HCT116 (cell line): ENCODE results near the gene NCAPH2. TPM values are rescaled to one million over a fixed set of nuclear protein-coding genes. Genes with fewer than 3 reads are reported as not detected.

Source experiments
- ATAC-seq: fragments of 200-7000 bp; cut with Tn5 transposase; 2 replicates; pipeline ENCODE4 v1.9.1; 2020; ENCODE audit warnings: mild to moderate bottlenecking, moderate library complexity
- BruUV-seq: library from RNA; stranded (reverse); fragments of 400-500 nt; replicated peaks from 2 replicates; lab custom pipeline; 2021; lab: Mats Ljungman, UMichigan
- CTCF ChIA-PET: fragments of 300-600 bp; sonication (Branson Sonifier 250); formaldehyde crosslinking; loops from one replicate; lab custom pipeline; 2021; ENCODE audit warnings: antibody characterized with exemption; lab: Charles Lee
- POLR2A ChIA-PET: fragments of 300-600, 350-600 bp; sonication (Branson Sonifier 250); formaldehyde crosslinking; loops from one replicate; lab custom pipeline; 2021; ENCODE audit warnings: antibody characterized with exemption; lab: Charles Lee
- RAD21 ChIA-PET, 2 experiments: fragments of 300-600 bp; sonication (Branson Sonifier 250); formaldehyde crosslinking; loops; one replicate each; lab custom pipeline; 2023; ENCODE audit warnings: low total read pairs in 2 of 2; ENCODE audit not compliant: uncharacterized antibody in 2 of 2, unreplicated experiment in 2 of 2, low non-redundant PET in 1 of 2; lab: Charles Lee
- DNase-seq: peaks from one replicate; pipeline ENCODE4 v3.0.0-alpha.2; 2010; ENCODE audit warnings: low read depth, low spot score
- H2AFZ ChIP-seq: fragments of 200-600 bp; shearing (Covaris generic), sonication (generic); 2 replicates; pipeline ENCODE4 v1.6.1; 2017; ENCODE audit warnings: low read depth, mixed run types, mixed read lengths, antibody characterized with exemption, low read length; ENCODE audit not compliant: poor library complexity, severe bottlenecking
- H3K27ac ChIP-seq: 2 replicates; pipeline ENCODE4 v1.5.1; 2012; ENCODE audit warnings: low read depth, low read length
- H3K27me3 ChIP-seq: fragments of 200-600 bp; sonication (generic); 2 replicates; pipeline ENCODE4 v1.6.1; 2016; ENCODE audit warnings: mixed run types, low read length, mixed read lengths; ENCODE audit not compliant: insufficient read depth
- H3K36me3 ChIP-seq, 2 experiments: fragments of 200-500 bp in 1 of 2; fragments of 200-600 bp in 1 of 2; sonication (Bioruptor generic) in 1 of 2; sonication (generic) in 1 of 2; 2 replicates each; pipeline versions ENCODE4 v1.5.1 to v1.6.1; 2014 to 2016; ENCODE audit warnings: low read length in 2 of 2, inconsistent platforms in 1 of 2, mixed read lengths in 1 of 2, mixed run types in 1 of 2; ENCODE audit not compliant: insufficient read depth in 2 of 2, control insufficient read depth in 1 of 2
- H3K4me1 ChIP-seq, 2 experiments: fragments of 200-600 bp in 1 of 2; sonication (generic) in 1 of 2; 2 replicates each; pipeline versions ENCODE4 v1.5.1 to v1.6.1; 2012 to 2017; ENCODE audit warnings: low read length in 2 of 2, inconsistent platforms in 1 of 2, mild to moderate bottlenecking in 1 of 2, mixed read lengths in 1 of 2, mixed run types in 1 of 2, moderate library complexity in 1 of 2; ENCODE audit not compliant: insufficient read depth in 2 of 2, control insufficient read depth in 1 of 2
- H3K4me2 ChIP-seq: fragments of 200-600 bp; sonication (generic); 2 replicates; pipeline ENCODE4 v1.6.1; 2017; ENCODE audit warnings: mixed run types, low read length, mixed read lengths
- H3K4me3 ChIP-seq, 2 experiments: fragments of 200-600 bp in 1 of 2; sonication (generic) in 1 of 2; replicated peaks in 1 of 2; 2 replicates each; pipeline ENCODE4 v1.5.1; 2011 to 2016; ENCODE audit warnings: low read length in 2 of 2, control low read depth in 1 of 2, low read depth in 1 of 2, mild to moderate bottlenecking in 1 of 2, mixed read lengths in 1 of 2, mixed run types in 1 of 2
- H3K79me2 ChIP-seq: fragments of 200-600 bp; sonication (generic); 2 replicates; pipeline ENCODE4 v1.6.1; 2017; ENCODE audit warnings: mild to moderate bottlenecking, mixed run types, low read length, moderate library complexity, mixed read lengths; ENCODE audit not compliant: insufficient read depth
- H3K9ac ChIP-seq: fragments of 200-600 bp; sonication (generic); 2 replicates; pipeline ENCODE4 v1.6.1; 2016; ENCODE audit warnings: low read length, mixed read lengths
- H3K9me2 ChIP-seq: fragments of 200-600 bp; sonication (generic), shearing (Covaris generic); 2 replicates; pipeline ENCODE4 v1.6.1; 2017; ENCODE audit warnings: mixed run types, mild to moderate bottlenecking, moderate library complexity; ENCODE audit not compliant: insufficient read depth
- H3K9me3 ChIP-seq, 2 experiments: fragments of 200-500 bp in 1 of 2; fragments of 200-600 bp in 1 of 2; sonication (Bioruptor generic) in 1 of 2; sonication (generic) in 1 of 2; 2 replicates each; pipeline ENCODE4 v1.6.1; 2014 to 2017; ENCODE audit warnings: low read length in 2 of 2, mixed read lengths in 2 of 2, inconsistent platforms in 1 of 2, low read depth in 1 of 2, mild to moderate bottlenecking in 1 of 2, mixed run types in 1 of 2, moderate library complexity in 1 of 2; ENCODE audit not compliant: control insufficient read depth in 1 of 2, insufficient read depth in 1 of 2
- H4K20me1 ChIP-seq: fragments of 200-600 bp; sonication (generic), shearing (Covaris generic); 2 replicates; pipeline ENCODE4 v1.6.1; 2017; ENCODE audit warnings: mixed run types, mild to moderate bottlenecking, moderate library complexity; ENCODE audit not compliant: insufficient read depth
- CEBPB ChIP-seq: IDR thresholded peaks from 2 replicates; pipeline ENCODE4 v1.6.1; 2012; ENCODE audit warnings: low read depth
- CTCF ChIP-seq, 3 experiments: fragments of 200-600 bp in 1 of 3; sonication (generic) in 1 of 3; IDR thresholded peaks in 2 of 3; conservative IDR thresholded peaks in 1 of 3; 2 replicates each; pipeline ENCODE4 v1.5.1; 2012 to 2017; ENCODE audit warnings: low read depth in 2 of 3, low read length in 2 of 3, antibody characterized with exemption in 1 of 3, borderline replicate concordance in 1 of 3, control low read depth in 1 of 3, mild to moderate bottlenecking in 1 of 3, mixed read lengths in 1 of 3, mixed run types in 1 of 3, moderate library complexity in 1 of 3; ENCODE audit not compliant: insufficient read depth in 1 of 3
- ELF1 ChIP-seq: IDR thresholded peaks from 2 replicates; pipeline ENCODE4 v1.6.1; 2012; ENCODE audit warnings: low read depth, borderline replicate concordance
- MAX ChIP-seq: IDR thresholded peaks from 2 replicates; pipeline ENCODE4 v1.6.1; 2012
- REST ChIP-seq: IDR thresholded peaks from 2 replicates; pipeline ENCODE4 v1.6.1; 2012; ENCODE audit warnings: low read depth
- ZFX ChIP-seq: fragments of 450-650 bp; IDR thresholded peaks from 2 replicates; pipeline ENCODE4 v1.6.1; 2017
- intact Hi-C: fragments of 100-400 bp; cut with micrococcal nuclease; formaldehyde crosslinking; loops from 2 replicates; pipeline ENCODE4 v1.10.0; 2022
- total RNA-seq: library from RNA; stranded (reverse); gene quantifications from one replicate; pipeline ENCODE4 v1.2.1, GENCODE V29; 2021; ENCODE audit not compliant: unreplicated experiment

NCAPH2 gene
- total RNA-seq, 1 experiment from 2014 or later: 99.1 TPM

- TF ChIP-seq REST: no peak
Observed at GRCh38 chr22:50531546-50531961, 23.5 kb downstream of the NCAPH2 start (continued).

- Histone ChIP-seq H3K36me3 (no peaks in the 10 kb centered on the region), H3K27ac (peak overlapping the region; percentile 100), H4K20me1 (no peaks in the 10 kb centered on the region), H3K9me3 (no peaks in the 10 kb centered on the region), H3K79me2 (peaks cover 5% of the 10 kb centered on the region; the same call in 1 of the 2 replicates), H3K4me3 (peak overlapping the region; percentile 92 to 96), H3K4me1 (peaks cover 9 to 56% of the 10 kb centered on the region in 2 experiments; a peak in 3 of 4 replicates), H3K9ac (peak overlapping the region; percentile 91), H3K27me3 (no peaks in the 10 kb centered on the region), H3K4me2 (peak overlapping the region; percentile 93), H3K9me2 (no peaks in the 10 kb centered on the region), H2AFZ (no peak overlapping the region)
- DNase-seq (no peak), ATAC-seq (peak; percentile 41)
- no TSS peak for BruUV-seq
- CTCF ChIA-PET: no interaction called here
- POLR2A ChIA-PET: interaction anchor here (0.8 kb wide), 1 partner anchor 13 kb away, joined by 3 read pairs; the partner anchor contains the start of gene KLHDC7B
- RAD21 ChIA-PET: interaction anchor here (0.8 to 1.1 kb wide), 2 partner anchors 89 to 204 kb away, joined by 3 to 4 read pairs; no protein-coding TSS in a partner anchor
- TF ChIP-seq CEBPB (no peak), MAX (no peak), ZFX (peak; percentile 70), ELF1 (no peak), CTCF (IDR thresholded peaks at IDR 0.05 in 2 of 3, conservative IDR thresholded peaks at IDR 0.05 in 1 of 3; ENCODE audit: borderline replicate concordance in 1 of 3, insufficient read depth in 1 of 3, low read depth in 2 of 3, low read length in 2 of 3) (no peak)
- intact Hi-C loops: loop anchor here (5.0 kb wide), 1 partner anchor 90 kb away; no protein-coding TSS in a partner anchor
Observed at GRCh38 chr22:50531962-50532674, 24.1 kb downstream of the NCAPH2 start.
